CD4-positive, alpha-beta T cell (primary cell): ENCODE results near the gene CEP350. TPM values are rescaled to one million over a fixed set of nuclear protein-coding genes. Genes with fewer than 3 reads are reported as not detected.

Experiments
- ATAC-seq: fragments of 200-7000 bp; cut with Tn5 transposase; one replicate; pipeline ENCODE4 v1.10.0; 2022; ENCODE audit warnings: mild to moderate bottlenecking; ENCODE audit not compliant: poor library complexity
- CTCF ChIA-PET: fragments of 350-600 bp; sonication (Branson Sonifier 250); formaldehyde crosslinking; loops from one replicate; lab custom pipeline; 2021; ENCODE audit warnings: antibody characterized with exemption, inconsistent platforms; lab: Charles Lee
- POLR2A ChIA-PET: fragments of 350-600 bp; sonication (Branson Sonifier 250); formaldehyde crosslinking; loops from one replicate; lab custom pipeline; 2021; ENCODE audit warnings: antibody characterized with exemption, inconsistent platforms; lab: Charles Lee
- DNase-seq, 14 experiments: peaks; one replicate each; pipeline ENCODE4 v3.0.0-alpha.2; 2013 to 2020; ENCODE audit warnings: mixed read lengths in 2 of 14
- H3K27ac ChIP-seq, 2 donors: one replicate each; pipeline versions ENCODE4 v1.5.1 to v1.7.0; 2013; ENCODE audit warnings: low read length in 2 of 2, low read depth in 1 of 2, mild to moderate bottlenecking in 1 of 2
- H3K27me3 ChIP-seq, 2 experiments: 1 replicate in 1 of 2; 2 replicates in 1 of 2; pipeline versions ENCODE4 v1.6.1 to v1.7.0; 2013; ENCODE audit warnings: low read length in 2 of 2, control low read depth in 1 of 2, mild to moderate bottlenecking in 1 of 2, moderate library complexity in 1 of 2; ENCODE audit not compliant: insufficient read depth in 2 of 2, control insufficient read depth in 1 of 2
- H3K36me3 ChIP-seq: one replicate; pipeline ENCODE4 v1.6.1; 2013; ENCODE audit warnings: low read length, control low read depth; ENCODE audit not compliant: insufficient read depth
- H3K4me1 ChIP-seq: one replicate; pipeline ENCODE4 v1.6.1; 2013; ENCODE audit warnings: low read length, control low read depth; ENCODE audit not compliant: insufficient read depth
- H3K4me3 ChIP-seq: one replicate; pipeline ENCODE4 v1.5.1; 2013; ENCODE audit warnings: mild to moderate bottlenecking, low read length, moderate library complexity
- H3K9me3 ChIP-seq, 2 experiments: 1 replicate in 1 of 2; 2 replicates in 1 of 2; pipeline versions ENCODE4 v1.6.1 to v1.7.0; 2013; ENCODE audit warnings: low read length in 2 of 2, mild to moderate bottlenecking in 2 of 2, control low read depth in 1 of 2, moderate library complexity in 1 of 2; ENCODE audit not compliant: control insufficient read depth in 1 of 2, insufficient read depth in 1 of 2
- H3K27ac Mint-ChIP-seq: one replicate; pipeline ENCODE4 v1.8.0; 2020; ENCODE audit warnings: mixed read lengths
- H3K27me3 Mint-ChIP-seq: one replicate; pipeline ENCODE4 v1.8.0; 2021; ENCODE audit warnings: mixed read lengths
- H3K36me3 Mint-ChIP-seq: one replicate; pipeline ENCODE4 v1.8.0; 2021; ENCODE audit warnings: low read depth, mixed read lengths
- H3K4me1 Mint-ChIP-seq: one replicate; pipeline ENCODE4 v1.8.0; 2021; ENCODE audit warnings: low read depth, mixed read lengths
- H3K4me3 Mint-ChIP-seq: one replicate; pipeline ENCODE4 v1.8.0; 2020; ENCODE audit warnings: mild to moderate bottlenecking, mixed read lengths
- H3K9me3 Mint-ChIP-seq: one replicate; pipeline ENCODE4 v1.8.0; 2020; ENCODE audit warnings: mixed read lengths
- CTCF ChIP-seq: fragments of 200-600 bp; IDR thresholded peaks from one replicate; pipeline ENCODE4 v1.8.0; 2022; ENCODE audit warnings: antibody characterized with exemption, mild to moderate bottlenecking
- intact Hi-C, 2 experiments: fragments of 100-400 bp; cut with DNase I in 1 of 2; cut with micrococcal nuclease in 1 of 2; formaldehyde crosslinking; loops; one replicate each; pipeline versions ENCODE4 v1.15.1 to v1.9.0; 2023 to 2025; cut with DNase I, micrococcal nuclease
- total RNA-seq, 174 experiments: library from RNA in 2 of 174; stranded (reverse) in 2 of 174; gene quantifications; one replicate each; pipeline ENCODE4 v1.2.3 and lab custom pipeline; 2021 to 2026

CEP350 gene
- total RNA-seq, 2 experiments from 2014 or later: 45.5 to 51.4 TPM

GRCh38 chr1:179925302-179925701 is 29.3 kb upstream of the CEP350 start:
- H3K4me1 Mint-ChIP-seq: no peaks in the 10 kb centered on the region
- ChIA-PET CTCF (interaction anchor here (1.3 kb wide), 1 partner anchor 8 kb away, joined by 3 read pairs; no protein-coding TSS in a partner anchor), POLR2A (interaction anchor here (0.8 kb wide), 1 partner anchor 42 kb away, joined by 4 read pairs; no protein-coding TSS in a partner anchor)
- no peak for DNase-seq
- Histone ChIP-seq H3K36me3 (peaks cover 5% of the 10 kb centered on the region), H3K27ac (no peak overlapping the region), H3K27me3 (no peaks in the 10 kb centered on the region), H3K9me3 (no peaks in the 10 kb centered on the region), H3K4me3 (no peak overlapping the region), H3K4me1 (no peaks in the 10 kb centered on the region)
- ATAC-seq: no peak
- intact Hi-C loops: no loop called here
- no peaks in the 10 kb centered on the region for H3K9me3 Mint-ChIP-seq
- H3K36me3 Mint-ChIP-seq: peaks cover 16% of the 10 kb centered on the region
- no peaks in the 10 kb centered on the region for H3K27me3 Mint-ChIP-seq
- H3K4me3 Mint-ChIP-seq: no peak overlapping the region
- H3K27ac Mint-ChIP-seq: no peak overlapping the region
- no peak for TF ChIP-seq CTCF

DNA sequence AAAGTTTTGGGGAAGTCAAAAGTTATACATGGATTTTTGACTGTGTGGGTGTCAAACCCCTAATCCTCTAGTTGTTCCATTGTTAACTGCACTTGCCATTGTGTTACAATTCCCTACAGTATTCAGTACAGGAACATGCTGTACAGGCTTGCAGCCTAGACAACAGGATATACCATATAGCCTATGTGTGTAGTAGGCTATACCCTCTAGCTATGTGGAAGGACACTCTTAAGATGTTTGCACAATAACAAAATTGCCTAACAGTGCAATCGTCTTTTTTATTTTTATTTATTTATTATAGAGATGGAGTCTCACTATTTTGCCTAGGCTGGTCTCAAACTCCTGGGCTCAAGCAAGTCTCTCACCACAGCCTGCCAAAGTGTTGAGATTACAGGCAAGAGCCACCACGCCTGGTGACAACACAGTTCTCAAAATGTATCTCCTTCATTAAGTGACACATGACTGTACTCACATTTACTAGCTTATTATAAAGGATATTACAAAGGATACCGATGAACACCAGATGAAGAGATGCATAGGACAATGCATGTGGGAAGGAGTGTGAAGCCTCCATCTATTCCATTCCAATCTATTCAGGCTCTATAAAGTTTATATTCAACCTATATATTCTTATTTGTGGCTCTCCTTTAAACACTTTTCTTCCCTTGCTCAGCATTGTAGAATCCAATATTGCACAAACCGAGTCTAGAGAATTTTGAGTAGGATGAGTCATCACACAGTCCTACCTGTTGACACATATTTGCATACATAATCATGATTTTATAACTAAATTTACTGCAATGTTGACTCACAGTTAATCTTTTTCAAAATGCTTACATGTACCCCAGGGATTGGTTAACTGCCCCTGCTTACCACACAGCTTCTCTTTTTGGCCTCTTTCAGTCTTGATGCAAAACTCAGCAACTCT is 28.4 kb upstream of the CEP350 start:
- Mint-ChIP-seq H3K36me3 (peaks cover 9% of the 10 kb centered on the region), H3K4me3 (no peak overlapping the region), H3K27me3 (no peaks in the 10 kb centered on the region), H3K9me3 (no peaks in the 10 kb centered on the region), H3K4me1 (no peaks in the 10 kb centered on the region), H3K27ac (no peak overlapping the region)
- intact Hi-C loops: no loop called here
- H3K4me1 ChIP-seq: no peaks in the 10 kb centered on the region
- H3K27ac ChIP-seq: no peak overlapping the region
- no peak for ATAC-seq
- POLR2A ChIA-PET: no interaction called here
- no peak overlapping the region for H3K4me3 ChIP-seq
- H3K27me3 ChIP-seq: no peaks in the 10 kb centered on the region
- no peaks in the 10 kb centered on the region for H3K9me3 ChIP-seq
- TF ChIP-seq CTCF: no peak
- DNase-seq: no peak
- CTCF ChIA-PET: interaction anchor here (1.3 kb wide), 1 partner anchor 8 kb away, joined by 3 read pairs; no protein-coding TSS in a partner anchor
- peaks cover 5% of the 10 kb centered on the region for H3K36me3 ChIP-seq

DNA sequence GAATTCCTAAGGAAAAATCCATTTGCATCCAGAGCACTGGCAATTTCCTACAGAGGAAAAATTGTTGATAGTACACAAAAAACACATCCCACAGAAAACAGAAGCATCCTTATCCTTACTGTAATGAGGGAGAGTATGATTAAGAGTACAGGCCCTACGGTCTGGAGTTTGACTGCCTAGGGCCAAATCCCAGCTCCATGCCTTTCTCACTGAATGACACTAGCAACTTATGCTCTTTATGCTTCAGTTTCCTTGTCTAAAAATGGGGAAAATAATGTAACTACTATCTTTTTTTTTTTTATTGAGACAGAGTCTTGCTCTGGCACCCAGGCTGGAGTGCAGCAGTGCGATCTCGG is 27.8 kb upstream of the CEP350 start:
- Mint-ChIP-seq H3K36me3 (peaks cover 3% of the 10 kb centered on the region), H3K27ac (no peak overlapping the region), H3K9me3 (no peaks in the 10 kb centered on the region), H3K27me3 (no peaks in the 10 kb centered on the region), H3K4me1 (no peaks in the 10 kb centered on the region), H3K4me3 (no peak overlapping the region)
- Histone ChIP-seq H3K4me1 (no peaks in the 10 kb centered on the region), H3K27me3 (no peaks in the 10 kb centered on the region), H3K27ac (no peak overlapping the region), H3K9me3 (no peaks in the 10 kb centered on the region), H3K36me3 (no peaks in the 10 kb centered on the region), H3K4me3 (no peak overlapping the region)
- ATAC-seq (no peak), DNase-seq (no peak)
- intact Hi-C loops: no loop called here
- no peak for TF ChIP-seq CTCF
- ChIA-PET POLR2A (no interaction called here), CTCF (no interaction called here)
